ENCODE results near the gene LMAN2.

DNA sequence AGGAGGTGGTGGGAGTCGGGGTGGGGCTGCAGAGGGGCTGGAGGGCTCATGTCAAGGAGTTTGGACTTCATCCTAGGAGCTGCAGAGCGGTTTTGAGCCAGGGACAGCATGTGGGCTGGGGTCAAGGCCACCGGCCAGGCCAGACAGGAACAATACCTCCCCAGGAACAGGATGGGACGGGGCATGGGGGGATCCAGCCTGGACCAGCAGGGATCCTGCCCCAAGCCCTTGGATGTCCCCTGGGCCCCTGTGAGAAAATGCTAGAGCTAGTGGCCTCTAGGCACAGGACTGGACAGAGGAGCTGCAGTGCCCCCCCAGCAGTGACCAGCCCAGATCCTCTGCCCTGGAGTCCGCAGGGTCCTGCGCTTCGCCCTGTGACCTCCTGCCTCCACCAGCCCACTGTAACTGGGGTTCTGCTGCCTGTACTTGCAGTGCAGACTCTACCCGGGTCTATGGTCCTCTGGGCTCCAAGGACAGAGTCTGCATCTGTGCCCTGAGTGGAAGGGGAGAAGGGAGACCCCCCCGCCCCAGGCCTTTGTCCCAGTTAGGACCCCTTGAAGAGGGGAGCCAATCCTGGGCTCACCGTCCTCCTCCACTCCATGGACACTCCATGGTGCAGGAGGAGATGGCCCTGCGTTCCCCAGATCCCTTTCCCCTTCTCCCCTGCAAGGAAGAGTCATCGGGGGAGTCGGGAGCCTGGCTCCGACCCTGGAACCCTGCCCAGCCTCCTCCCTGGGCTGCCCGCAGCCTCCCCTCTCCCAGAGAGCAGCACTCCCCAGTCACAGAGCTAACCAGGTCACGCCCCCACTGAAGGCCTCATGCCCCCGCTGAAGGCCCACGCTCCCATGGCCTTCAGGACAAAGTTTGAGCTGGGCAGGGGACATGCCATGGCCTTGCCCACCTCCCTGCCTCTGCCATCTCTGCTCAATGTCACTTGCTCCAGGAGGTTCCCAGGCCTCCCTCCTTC lies 36.8 kb downstream of the LMAN2 start:
- TF ChIP-seq, protein P1, sequence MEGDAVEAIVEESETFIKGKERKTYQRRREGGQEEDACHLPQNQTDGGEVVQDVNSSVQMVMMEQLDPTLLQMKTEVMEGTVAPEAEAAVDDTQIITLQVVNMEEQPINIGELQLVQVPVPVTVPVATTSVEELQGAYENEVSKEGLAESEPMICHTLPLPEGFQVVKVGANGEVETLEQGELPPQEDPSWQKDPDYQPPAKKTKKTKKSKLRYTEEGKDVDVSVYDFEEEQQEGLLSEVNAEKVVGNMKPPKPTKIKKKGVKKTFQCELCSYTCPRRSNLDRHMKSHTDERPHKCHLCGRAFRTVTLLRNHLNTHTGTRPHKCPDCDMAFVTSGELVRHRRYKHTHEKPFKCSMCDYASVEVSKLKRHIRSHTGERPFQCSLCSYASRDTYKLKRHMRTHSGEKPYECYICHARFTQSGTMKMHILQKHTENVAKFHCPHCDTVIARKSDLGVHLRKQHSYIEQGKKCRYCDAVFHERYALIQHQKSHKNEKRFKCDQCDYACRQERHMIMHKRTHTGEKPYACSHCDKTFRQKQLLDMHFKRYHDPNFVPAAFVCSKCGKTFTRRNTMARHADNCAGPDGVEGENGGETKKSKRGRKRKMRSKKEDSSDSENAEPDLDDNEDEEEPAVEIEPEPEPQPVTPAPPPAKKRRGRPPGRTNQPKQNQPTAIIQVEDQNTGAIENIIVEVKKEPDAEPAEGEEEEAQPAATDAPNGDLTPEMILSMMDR (conservative IDR thresholded peaks at IDR 0.05; ENCODE audit: low read depth in 2 of 2), result no peak
- TF ChIP-seq EZH2 (IDR thresholded peaks at IDR 0.05; ENCODE audit: low read depth, unreplicated experiment), result no peak
- TF ChIP-seq, protein P2, sequence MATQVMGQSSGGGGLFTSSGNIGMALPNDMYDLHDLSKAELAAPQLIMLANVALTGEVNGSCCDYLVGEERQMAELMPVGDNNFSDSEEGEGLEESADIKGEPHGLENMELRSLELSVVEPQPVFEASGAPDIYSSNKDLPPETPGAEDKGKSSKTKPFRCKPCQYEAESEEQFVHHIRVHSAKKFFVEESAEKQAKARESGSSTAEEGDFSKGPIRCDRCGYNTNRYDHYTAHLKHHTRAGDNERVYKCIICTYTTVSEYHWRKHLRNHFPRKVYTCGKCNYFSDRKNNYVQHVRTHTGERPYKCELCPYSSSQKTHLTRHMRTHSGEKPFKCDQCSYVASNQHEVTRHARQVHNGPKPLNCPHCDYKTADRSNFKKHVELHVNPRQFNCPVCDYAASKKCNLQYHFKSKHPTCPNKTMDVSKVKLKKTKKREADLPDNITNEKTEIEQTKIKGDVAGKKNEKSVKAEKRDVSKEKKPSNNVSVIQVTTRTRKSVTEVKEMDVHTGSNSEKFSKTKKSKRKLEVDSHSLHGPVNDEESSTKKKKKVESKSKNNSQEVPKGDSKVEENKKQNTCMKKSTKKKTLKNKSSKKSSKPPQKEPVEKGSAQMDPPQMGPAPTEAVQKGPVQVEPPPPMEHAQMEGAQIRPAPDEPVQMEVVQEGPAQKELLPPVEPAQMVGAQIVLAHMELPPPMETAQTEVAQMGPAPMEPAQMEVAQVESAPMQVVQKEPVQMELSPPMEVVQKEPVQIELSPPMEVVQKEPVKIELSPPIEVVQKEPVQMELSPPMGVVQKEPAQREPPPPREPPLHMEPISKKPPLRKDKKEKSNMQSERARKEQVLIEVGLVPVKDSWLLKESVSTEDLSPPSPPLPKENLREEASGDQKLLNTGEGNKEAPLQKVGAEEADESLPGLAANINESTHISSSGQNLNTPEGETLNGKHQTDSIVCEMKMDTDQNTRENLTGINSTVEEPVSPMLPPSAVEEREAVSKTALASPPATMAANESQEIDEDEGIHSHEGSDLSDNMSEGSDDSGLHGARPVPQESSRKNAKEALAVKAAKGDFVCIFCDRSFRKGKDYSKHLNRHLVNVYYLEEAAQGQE (IDR thresholded peaks at IDR 0.05; ENCODE audit: unreplicated experiment), result no peak
- no peak for TF ChIP-seq EZH2phosphoT487 (IDR thresholded peaks at IDR 0.05; ENCODE audit: unreplicated experiment)
- no peak for TF ChIP-seq CREB1 (CRISPR knock-in tag; IDR thresholded peaks at IDR 0.05; ENCODE audit: low read depth)
- no peak for TF ChIP-seq POLR2AphosphoS5 (IDR thresholded peaks at IDR 0.05; ENCODE audit: low read depth)

Data from GM23338 (cell line).